GM13977 (cell line): ENCODE data around the gene CYTH1.

Source experiments
- DNase-seq: peaks from one replicate; pipeline ENCODE4 v3.0.0; 2012; ENCODE audit warnings: low spot score
- in situ Hi-C: fragments of 300-500 bp; cut with MboI; formaldehyde crosslinking; loops from one replicate; pipeline ENCODE4 v1.12.0; 2022; ENCODE audit warnings: low sequenced_read_pairs, low pct_unique_long_range_greater_than_20kb, mixed read lengths, inconsistent platforms; ENCODE audit not compliant: unreplicated experiment
- TF ChIP-seq, protein P1 (sequence below): IDR thresholded peaks from 2 replicates; pipeline ENCODE4 v1.5.1; 2012; ENCODE audit warnings: mild to moderate bottlenecking, control low read depth; ENCODE audit not compliant: insufficient read depth; ENCODE audit errors: extremely low read depth, missing control alignments

CYTH1 gene

DNA sequence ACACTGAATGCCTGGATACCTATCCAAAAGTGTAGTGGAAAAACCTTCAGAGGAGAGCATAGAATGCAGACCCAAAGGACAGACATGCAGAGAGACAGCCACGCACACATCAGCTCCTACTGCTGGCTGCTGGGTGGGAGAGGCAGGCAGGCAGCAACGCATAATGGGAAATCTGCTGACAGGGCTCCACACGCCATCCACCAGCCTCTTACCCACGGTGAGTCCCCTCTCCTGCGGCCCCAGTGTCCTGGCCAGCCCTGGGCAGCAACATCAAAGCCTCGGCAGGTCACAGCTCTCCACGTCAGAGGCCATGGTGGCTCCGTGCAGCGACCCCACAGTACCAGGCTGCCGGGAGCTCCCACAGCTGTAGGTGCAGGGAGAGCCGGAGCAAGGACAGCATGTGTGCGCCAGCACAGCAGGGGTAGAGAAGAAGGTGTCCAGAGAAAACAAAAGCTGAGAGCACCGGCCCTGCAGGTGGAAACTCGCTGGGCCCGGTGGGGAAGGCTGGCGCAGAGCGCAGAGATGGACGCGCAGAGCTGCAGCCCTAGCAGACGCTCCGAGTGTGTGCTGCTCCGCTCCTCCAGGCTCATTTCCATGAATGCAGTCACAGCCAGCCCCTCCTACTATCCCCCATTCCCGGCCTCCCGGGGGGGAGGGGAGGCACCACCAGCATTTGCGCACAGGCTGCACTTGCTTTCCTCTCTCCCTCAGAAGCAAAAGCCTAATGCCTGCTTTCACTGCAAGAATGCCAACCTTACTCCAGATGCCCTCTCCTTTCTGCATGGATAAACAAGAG is 58.9 kb downstream of the CYTH1 start:
- in situ Hi-C loops = no loop called here
- TF ChIP-seq, protein P1, sequence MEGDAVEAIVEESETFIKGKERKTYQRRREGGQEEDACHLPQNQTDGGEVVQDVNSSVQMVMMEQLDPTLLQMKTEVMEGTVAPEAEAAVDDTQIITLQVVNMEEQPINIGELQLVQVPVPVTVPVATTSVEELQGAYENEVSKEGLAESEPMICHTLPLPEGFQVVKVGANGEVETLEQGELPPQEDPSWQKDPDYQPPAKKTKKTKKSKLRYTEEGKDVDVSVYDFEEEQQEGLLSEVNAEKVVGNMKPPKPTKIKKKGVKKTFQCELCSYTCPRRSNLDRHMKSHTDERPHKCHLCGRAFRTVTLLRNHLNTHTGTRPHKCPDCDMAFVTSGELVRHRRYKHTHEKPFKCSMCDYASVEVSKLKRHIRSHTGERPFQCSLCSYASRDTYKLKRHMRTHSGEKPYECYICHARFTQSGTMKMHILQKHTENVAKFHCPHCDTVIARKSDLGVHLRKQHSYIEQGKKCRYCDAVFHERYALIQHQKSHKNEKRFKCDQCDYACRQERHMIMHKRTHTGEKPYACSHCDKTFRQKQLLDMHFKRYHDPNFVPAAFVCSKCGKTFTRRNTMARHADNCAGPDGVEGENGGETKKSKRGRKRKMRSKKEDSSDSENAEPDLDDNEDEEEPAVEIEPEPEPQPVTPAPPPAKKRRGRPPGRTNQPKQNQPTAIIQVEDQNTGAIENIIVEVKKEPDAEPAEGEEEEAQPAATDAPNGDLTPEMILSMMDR = no peak
- DNase-seq = no peak

DNA sequence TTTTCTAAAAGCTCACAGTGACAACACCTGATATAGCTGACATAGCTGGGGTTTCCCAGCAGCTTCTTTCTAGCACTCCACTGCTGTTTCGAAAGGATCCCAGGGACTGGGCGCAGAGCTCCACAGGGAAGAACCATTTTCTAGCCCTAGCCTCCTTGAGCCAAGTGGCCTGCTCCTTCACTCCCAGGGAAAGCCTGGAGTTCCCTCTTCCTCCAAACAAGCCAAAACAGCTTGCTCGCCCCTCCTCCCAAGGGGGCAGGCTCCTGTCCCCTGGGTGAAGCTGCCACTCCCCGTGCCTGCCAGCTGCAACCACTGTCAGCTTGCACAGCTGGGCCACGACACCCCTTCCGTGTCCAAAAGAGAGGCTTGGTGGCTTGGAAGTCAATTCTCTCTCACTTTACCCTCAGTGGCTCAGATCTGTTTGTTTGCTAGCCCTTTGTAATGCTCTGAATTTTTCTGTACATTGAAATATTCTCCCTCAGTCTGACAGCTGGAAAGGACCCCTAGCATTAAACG is 59.8 kb downstream of the CYTH1 start:
- in situ Hi-C loops = no loop called here
- TF ChIP-seq, protein P1 = no peak
- peak; percentile 61 for DNase-seq

DNA sequence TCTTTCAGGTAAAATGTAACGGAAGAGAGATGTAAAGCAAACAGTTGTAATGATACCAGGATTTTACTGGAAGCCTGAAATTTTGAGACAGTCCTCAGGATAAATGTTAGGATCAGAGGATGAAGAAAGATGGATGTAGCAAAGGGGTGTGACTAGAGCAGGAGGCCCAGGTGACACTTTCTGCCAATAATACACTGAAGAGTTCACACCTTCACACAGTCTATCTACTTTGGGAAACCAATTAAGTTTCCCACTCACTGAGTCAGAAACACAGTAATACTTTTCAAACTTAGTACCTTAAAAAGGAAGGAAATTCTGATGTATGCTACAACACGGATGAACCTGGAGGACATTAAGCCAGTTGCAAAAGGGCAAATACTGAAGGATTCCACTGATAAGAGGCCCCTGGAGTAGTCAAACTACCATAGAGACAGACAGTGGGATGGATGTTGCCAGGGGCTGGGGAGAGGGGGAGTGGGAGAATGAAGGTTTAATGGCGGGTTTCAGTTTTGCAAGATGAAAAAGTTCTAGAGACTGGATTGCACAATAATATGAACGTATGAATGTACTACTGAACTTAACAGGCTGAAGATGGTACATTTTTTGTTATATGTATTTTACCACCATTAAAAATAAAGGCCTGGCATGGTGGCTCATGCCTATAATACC is 62.3 kb downstream of the CYTH1 start:
- no peak for DNase-seq
- in situ Hi-C loops = no loop called here
- TF ChIP-seq, protein P1 = no peak

DNA sequence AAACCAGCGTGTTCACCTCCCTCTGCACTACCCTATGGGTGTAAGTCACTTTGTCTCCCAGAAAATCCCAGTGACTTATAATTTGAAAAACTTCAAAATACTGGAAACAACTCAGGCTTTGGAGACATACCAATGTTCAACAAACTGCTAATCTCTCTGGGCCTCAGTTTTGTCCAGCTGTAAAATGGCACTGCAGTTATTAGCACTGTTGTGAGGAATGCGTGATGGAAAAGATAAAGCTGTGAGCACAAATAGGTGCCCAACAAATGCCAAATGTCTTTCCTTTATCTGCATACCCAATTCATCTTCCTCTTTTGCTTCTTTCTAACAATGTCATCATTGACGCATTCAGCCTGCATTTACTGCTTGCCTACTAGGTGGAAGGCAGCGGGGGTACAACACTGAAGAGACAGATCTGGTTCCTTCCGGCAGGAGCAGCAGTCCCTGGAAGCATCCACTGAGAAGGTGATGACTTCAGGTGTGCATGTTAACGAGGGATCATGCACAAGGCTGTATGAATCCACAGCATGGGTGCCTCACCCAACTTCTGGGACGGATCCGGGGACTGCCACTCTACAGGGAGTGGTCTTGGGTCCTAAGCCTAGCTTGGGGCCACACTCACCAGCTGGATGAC is 63.4 kb downstream of the CYTH1 start:
- in situ Hi-C loops = no loop called here

DNA sequence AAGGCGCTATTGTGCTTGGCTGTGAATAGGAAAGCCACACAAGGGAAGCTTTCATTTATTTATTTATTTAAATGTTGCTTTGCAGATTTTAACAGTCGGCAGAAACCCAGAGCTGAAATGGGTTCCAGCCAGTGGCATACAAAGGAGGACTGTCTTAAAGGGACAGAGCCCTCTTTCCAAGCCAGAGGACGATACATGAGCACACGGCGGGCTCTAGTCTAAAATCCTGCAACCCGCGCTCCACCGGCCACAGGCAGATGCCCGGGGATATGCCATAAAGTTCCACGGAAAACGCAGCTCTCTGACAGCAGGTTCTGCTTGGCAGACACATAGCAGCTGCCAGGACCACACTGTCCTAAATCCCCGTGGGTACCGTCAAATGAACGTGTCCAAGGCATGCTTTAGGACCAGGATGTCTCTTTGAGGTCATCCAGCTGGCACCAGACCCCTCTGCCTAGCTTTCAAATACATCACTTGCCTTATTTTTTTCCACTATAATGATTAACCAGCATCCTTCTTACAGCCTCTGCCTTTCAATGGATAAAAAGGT is 64.6 kb downstream of the CYTH1 start:
- DNase-seq = no peak
- TF ChIP-seq, protein P1 = no peak
- in situ Hi-C loops = no loop called here

More for the DNA sequence above, 63.4 kb downstream of the CYTH1 start:
- TF ChIP-seq, protein P1 = no peak
- DNase-seq = no peak

DNA sequence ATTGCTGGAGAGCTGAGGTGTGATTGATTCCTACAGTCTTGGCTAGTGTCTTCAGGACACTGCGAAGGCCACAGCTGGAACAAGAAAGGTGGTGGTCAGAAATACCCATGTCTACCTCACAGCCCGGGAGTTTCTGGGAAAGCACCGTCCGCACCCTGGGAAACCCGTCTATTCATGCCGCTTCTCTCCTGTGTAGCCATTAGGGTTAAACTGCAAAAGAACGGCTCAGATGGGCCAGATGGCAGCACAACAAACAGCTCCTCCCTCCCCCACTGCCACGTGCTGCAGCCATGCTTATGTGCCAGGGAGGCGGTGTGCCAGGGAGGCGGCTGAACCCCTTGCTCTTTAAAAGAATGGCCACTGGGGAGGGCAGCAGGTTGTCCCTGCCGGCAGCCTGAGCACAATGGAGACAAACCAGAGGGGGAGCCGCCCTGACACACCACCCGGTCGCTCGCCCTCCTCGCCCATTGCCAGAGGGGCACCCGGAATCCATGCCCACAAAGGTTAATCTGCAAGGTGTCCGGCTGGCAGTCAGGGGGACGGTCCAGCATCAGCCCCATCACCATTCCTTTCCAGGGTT is 65.2 kb downstream of the CYTH1 start:
- in situ Hi-C loops = no loop called here
- TF ChIP-seq, protein P1 = no peak
- DNase-seq = no peak
